HUES64 (cell line): ENCODE results near the gene ACP7.

Experiments used
- H3K27ac ChIP-seq: 2 replicates; pipeline ENCODE4 v1.7.0; 2013; ENCODE audit warnings: low read depth, low read length, inconsistent platforms
- H3K27me3 ChIP-seq: 2 replicates; pipeline ENCODE4 v1.6.1; 2013; ENCODE audit warnings: mild to moderate bottlenecking, low read length; ENCODE audit not compliant: insufficient read depth
- H3K36me3 ChIP-seq: 2 replicates; pipeline ENCODE4 v1.6.1; 2013; ENCODE audit warnings: mild to moderate bottlenecking, low read length; ENCODE audit not compliant: insufficient read depth
- H3K4me1 ChIP-seq: 2 replicates; pipeline ENCODE4 v1.6.1; 2013; ENCODE audit warnings: mild to moderate bottlenecking, low read length, moderate library complexity; ENCODE audit not compliant: insufficient read depth
- H3K4me3 ChIP-seq: 2 replicates; pipeline ENCODE4 v1.5.1; 2013; ENCODE audit warnings: mild to moderate bottlenecking, low read length, moderate library complexity
- H3K9ac ChIP-seq: 2 replicates; pipeline ENCODE4 v1.6.1; 2013; ENCODE audit warnings: mild to moderate bottlenecking, low read depth, low read length
- H3K9me3 ChIP-seq: 2 replicates; pipeline ENCODE4 v1.6.1; 2013; ENCODE audit warnings: low read depth, low read length; ENCODE audit not compliant: insufficient read depth
- WGBS: fragments of 150-250, 120-280 bp; methylation state at CpG from one replicate; pipeline ENCODE4 v1.1.7; 2013; ENCODE audit warnings: missing lambda C conversion rate; 5-methylcytosine and 5-hydroxymethylcytosine counted together

Gene ACP7

GRCh38 chr19:39144290-39145071 lies 60.3 kb downstream of the ACP7 start:
- Histone ChIP-seq H3K27me3 (no peaks in the 10 kb centered on the region), H3K9me3 (0 out of 2 replicates have a peak, but pooled peaks cover 2% of the 10 kb centered on the region), H3K27ac (no peak overlapping the region; the same call in 1 of the 2 replicates), H3K4me3 (no peak overlapping the region), H3K9ac (no peak overlapping the region), H3K36me3 (peaks cover 7% of the 10 kb centered on the region; the same call in 1 of the 2 replicates), H3K4me1 (peaks cover 48% of the 10 kb centered on the region)
- WGBS: 71% methylated on average over 14 of the region's 14 CpGs

- Histone ChIP-seq H3K4me1 (peaks cover 39% of the 10 kb centered on the region), H3K9ac (no peak overlapping the region), H3K9me3 (0 out of 2 replicates have a peak, but pooled peaks cover 2% of the 10 kb centered on the region), H3K36me3 (peaks cover 7% of the 10 kb centered on the region; the same call in 1 of the 2 replicates), H3K4me3 (no peak overlapping the region), H3K27ac (peak overlapping the region; percentile 31; the same call in 1 of the 2 replicates), H3K27me3 (no peaks in the 10 kb centered on the region)
- WGBS: 83% methylated on average over 26 of the region's 26 CpGs
These were observed 61.2 kb downstream of the ACP7 start for GRCh38 chr19:39145180-39145953.

- H3K27ac ChIP-seq: peak overlapping the region; percentile 60; the same call in 1 of the 2 replicates
- no peak overlapping the region for H3K4me3 ChIP-seq
- H3K27me3 ChIP-seq: no peaks in the 10 kb centered on the region
- WGBS: 93% methylated on average over 1 of the region's 1 CpG
- H3K9me3 ChIP-seq: 0 out of 2 replicates have a peak, but pooled peaks cover 2% of the 10 kb centered on the region
- peaks cover 7% of the 10 kb centered on the region; the same call in 1 of the 2 replicates for H3K36me3 ChIP-seq
- peaks cover 32% of the 10 kb centered on the region for H3K4me1 ChIP-seq
- H3K9ac ChIP-seq: no peak overlapping the region
These were observed 61.9 kb downstream of the ACP7 start for GRCh38 chr19:39146091-39146490.

GRCh38 chr19:39146686-39147450 lies 62.7 kb downstream of the ACP7 start:
- peaks cover 7% of the 10 kb centered on the region; the same call in 1 of the 2 replicates for H3K36me3 ChIP-seq
- H3K9ac ChIP-seq: no peak overlapping the region
- no peaks in the 10 kb centered on the region for H3K27me3 ChIP-seq
- H3K4me1 ChIP-seq: peaks cover 32% of the 10 kb centered on the region
- H3K4me3 ChIP-seq: no peak overlapping the region
- H3K9me3 ChIP-seq: 0 out of 2 replicates have a peak, but pooled peaks cover 2% of the 10 kb centered on the region
- WGBS: 45% methylated on average over 7 of the region's 7 CpGs
- peak overlapping the region; percentile 75; the same call in 1 of the 2 replicates for H3K27ac ChIP-seq

- 76% methylated on average over 2 of the region's 3 CpGs for WGBS
These were observed 63.3 kb downstream of the ACP7 start for GRCh38 chr19:39147480-39147879.

GRCh38 chr19:39148939-39149529 lies 64.9 kb downstream of the ACP7 start:
- peaks cover 30% of the 10 kb centered on the region for H3K4me1 ChIP-seq
- peaks cover 7% of the 10 kb centered on the region; the same call in 1 of the 2 replicates for H3K36me3 ChIP-seq
- 97% methylated on average over 9 of the region's 10 CpGs for WGBS
- no peak overlapping the region for H3K27ac ChIP-seq
- no peak overlapping the region for H3K9ac ChIP-seq
- H3K9me3 ChIP-seq: 0 out of 2 replicates have a peak, but pooled peaks cover 2% of the 10 kb centered on the region
- no peak overlapping the region for H3K4me3 ChIP-seq
- no peaks in the 10 kb centered on the region for H3K27me3 ChIP-seq

More at GRCh38 chr19:39147480-39147879, 63.3 kb downstream of the ACP7 start:
- H3K4me1 ChIP-seq: peaks cover 32% of the 10 kb centered on the region
- 0 out of 2 replicates have a peak, but pooled peaks cover 2% of the 10 kb centered on the region for H3K9me3 ChIP-seq
- H3K27ac ChIP-seq: peak overlapping the region; percentile 75; the same call in 1 of the 2 replicates
- H3K4me3 ChIP-seq: no peak overlapping the region
- no peak overlapping the region for H3K9ac ChIP-seq
- no peaks in the 10 kb centered on the region for H3K27me3 ChIP-seq
- peaks cover 7% of the 10 kb centered on the region; the same call in 1 of the 2 replicates for H3K36me3 ChIP-seq

- Histone ChIP-seq H3K36me3 (peaks cover 7% of the 10 kb centered on the region; the same call in 1 of the 2 replicates), H3K27me3 (no peaks in the 10 kb centered on the region), H3K4me3 (no peak overlapping the region), H3K27ac (no peak overlapping the region), H3K4me1 (peaks cover 30% of the 10 kb centered on the region), H3K9ac (no peak overlapping the region), H3K9me3 (0 out of 2 replicates have a peak, but pooled peaks cover 2% of the 10 kb centered on the region)
- WGBS: 91% methylated on average over 8 of the region's 8 CpGs
These were observed 66.1 kb downstream of the ACP7 start for GRCh38 chr19:39150235-39150634.

GRCh38 chr19:39150807-39151600 lies 66.8 kb downstream of the ACP7 start:
- Histone ChIP-seq H3K27me3 (no peaks in the 10 kb centered on the region), H3K4me1 (peaks cover 27% of the 10 kb centered on the region), H3K9me3 (0 out of 2 replicates have a peak, but pooled peaks cover 2% of the 10 kb centered on the region), H3K4me3 (no peak overlapping the region), H3K27ac (no peak overlapping the region), H3K36me3 (peaks cover 7% of the 10 kb centered on the region; the same call in 1 of the 2 replicates), H3K9ac (no peak overlapping the region)
- 91% methylated on average over 25 of the region's 26 CpGs for WGBS

GRCh38 chr19:39152066-39152465 lies 67.9 kb downstream of the ACP7 start:
- Histone ChIP-seq H3K9ac (no peak overlapping the region), H3K27me3 (no peaks in the 10 kb centered on the region), H3K36me3 (peaks cover 7% of the 10 kb centered on the region; the same call in 1 of the 2 replicates), H3K9me3 (0 out of 2 replicates have a peak, but pooled peaks cover 2% of the 10 kb centered on the region), H3K27ac (no peak overlapping the region), H3K4me1 (peaks cover 22% of the 10 kb centered on the region), H3K4me3 (no peak overlapping the region)
- WGBS: 93% methylated on average over 10 of the region's 10 CpGs
